Ishikawa (cell line): ENCODE results near the gene GPR62.

Experiments
- CREB1 ChIP-seq: IDR thresholded peaks from 2 replicates; pipeline ENCODE4 v1.6.1; 2012; ENCODE audit warnings: low read depth
- MAX ChIP-seq: IDR thresholded peaks from 2 replicates; pipeline ENCODE4 v1.6.1; 2012
- NFIC ChIP-seq: IDR thresholded peaks from 2 replicates; pipeline ENCODE4 v1.6.1; 2012
- RAD21 ChIP-seq: IDR thresholded peaks from 2 replicates; pipeline ENCODE4 v1.6.1; 2012; ENCODE audit warnings: low read depth
- REST ChIP-seq: IDR thresholded peaks from 2 replicates; pipeline ENCODE4 v1.6.1; 2012; ENCODE audit warnings: low read depth, mild to moderate bottlenecking
- TAF1 ChIP-seq: IDR thresholded peaks from 2 replicates; pipeline ENCODE4 v1.6.1; 2012; ENCODE audit warnings: low read depth, mild to moderate bottlenecking
- TCF12 ChIP-seq: IDR thresholded peaks from 2 replicates; pipeline ENCODE4 v1.6.1; 2012; ENCODE audit warnings: low read depth
- TEAD4 ChIP-seq: IDR thresholded peaks from 2 replicates; pipeline ENCODE4 v1.6.1; 2012

GRCh38 chr3:51945926-51946705 is 9.1 kb upstream of the GPR62 start:
- no peak for TF ChIP-seq REST
- TF ChIP-seq TEAD4: no peak
- no peak for TF ChIP-seq TCF12
- TF ChIP-seq CREB1: no peak
- TF ChIP-seq RAD21: no peak
- TF ChIP-seq TAF1: no peak
- no peak for TF ChIP-seq MAX
- TF ChIP-seq NFIC: no peak
